GM15510 (cell line): ENCODE measurements around the gene CHADL.

Source experiments
- POLR2A ChIP-seq: IDR thresholded peaks from 3 replicates; pipeline ENCODE4 v1.6.1; 2011; ENCODE audit warnings: borderline replicate concordance; ENCODE audit not compliant: insufficient read length; ENCODE audit errors: extremely low read depth

The CHADL gene

DNA sequence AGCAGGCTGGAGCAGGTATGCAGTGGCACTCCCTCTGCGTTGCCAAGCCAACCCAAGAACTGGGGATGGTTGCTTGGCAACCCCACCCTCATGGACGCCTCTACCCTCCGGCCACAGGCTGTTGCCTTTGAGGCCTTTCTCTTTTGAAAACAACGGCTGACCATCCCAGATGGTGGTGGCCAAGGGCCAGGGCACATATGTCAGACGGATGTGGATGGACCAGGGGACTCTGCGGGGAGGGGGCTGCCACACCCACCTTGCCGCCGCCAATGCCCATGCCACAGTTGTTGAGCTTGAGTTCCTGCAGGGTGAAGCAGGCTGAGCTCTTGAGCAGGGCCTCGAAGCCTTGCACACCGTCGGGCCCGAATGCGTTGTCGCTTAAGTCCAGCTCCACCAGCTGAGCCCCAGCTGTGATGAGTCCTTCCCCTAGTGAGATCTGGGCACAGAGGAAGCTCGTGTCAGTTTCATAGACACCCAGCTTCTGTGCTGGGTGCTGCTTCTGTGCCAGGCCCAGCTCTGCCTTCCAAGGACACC lies 23.7 kb upstream of the CHADL start:
- no peak for TF ChIP-seq POLR2A

- TF ChIP-seq POLR2A, result no peak
These were observed 23.0 kb upstream of the CHADL start for GRCh38 chr22:41263704-41264103.

DNA sequence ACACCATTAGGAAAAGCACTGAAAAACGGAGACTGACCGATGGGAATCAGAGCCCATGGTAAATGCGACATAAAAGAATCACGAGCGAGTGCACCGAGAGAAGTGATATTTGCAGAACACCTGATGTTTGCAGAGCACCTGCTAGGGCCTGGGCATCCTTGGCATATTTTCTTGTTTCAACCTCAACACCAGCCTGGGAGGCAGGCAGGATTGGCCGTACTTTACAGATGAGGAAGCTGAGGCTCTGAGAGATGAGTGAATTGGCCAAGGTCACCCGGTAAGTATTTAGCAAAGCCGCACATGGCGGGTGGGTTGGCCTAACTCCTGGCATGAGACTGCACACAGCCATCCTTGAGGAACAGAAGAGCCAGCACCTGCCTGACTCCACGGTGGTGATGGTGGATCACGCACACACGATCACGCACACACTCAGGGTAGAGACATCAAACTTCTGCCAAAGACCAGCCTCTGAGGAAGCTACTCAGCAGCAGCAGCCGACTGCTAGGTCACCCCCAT lies 21.6 kb upstream of the CHADL start:
- no peak for TF ChIP-seq POLR2A

- no peak for TF ChIP-seq POLR2A
These were observed 21.0 kb upstream of the CHADL start for GRCh38 chr22:41261541-41262249.

DNA sequence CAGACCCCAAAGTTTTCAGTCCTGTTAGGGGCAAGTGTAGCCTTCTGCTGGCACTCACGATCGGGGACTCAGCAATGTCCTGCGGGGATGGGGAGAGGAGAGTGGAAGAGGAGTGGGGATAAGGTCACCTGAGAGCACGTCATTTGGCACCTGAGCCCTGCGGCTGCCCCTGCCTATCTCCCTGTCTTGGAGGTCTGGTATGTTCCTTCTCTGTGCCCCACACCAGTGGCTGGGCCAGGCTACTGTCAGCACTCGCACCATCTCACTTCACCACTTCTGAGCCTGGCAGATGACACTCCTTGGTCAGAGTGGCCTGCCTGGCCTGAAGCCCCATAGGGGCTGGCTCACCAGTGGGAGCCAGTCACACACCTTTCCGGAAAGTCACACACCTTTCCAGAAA lies 20.1 kb upstream of the CHADL start:
- no peak for TF ChIP-seq POLR2A

DNA sequence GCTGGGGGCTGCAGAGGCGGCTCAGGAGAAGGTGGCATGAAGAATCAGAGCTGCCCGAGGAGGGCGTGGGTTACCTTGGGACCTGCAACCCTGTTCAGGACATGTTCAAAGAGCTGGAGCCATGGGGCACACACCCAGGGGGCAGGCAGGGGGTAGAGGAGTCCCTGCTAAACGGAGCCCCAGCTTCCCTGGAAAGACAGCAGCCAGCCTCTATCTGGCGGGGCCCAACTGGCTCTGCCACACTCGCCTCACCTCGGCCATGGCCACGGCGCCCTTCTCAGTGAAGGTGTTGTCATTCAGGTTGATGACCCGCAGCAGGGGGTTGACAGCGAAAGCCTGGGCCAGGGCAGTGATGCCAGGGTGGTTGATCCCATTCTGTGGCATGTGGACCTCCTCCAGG lies 17.0 kb upstream of the CHADL start:
- no peak for TF ChIP-seq POLR2A

GRCh38 chr22:41256254-41257253 lies 15.8 kb upstream of the CHADL start:
- TF ChIP-seq POLR2A, result no peak

- no peak for TF ChIP-seq POLR2A
These were observed 13.5 kb upstream of the CHADL start for GRCh38 chr22:41254230-41254629.

DNA sequence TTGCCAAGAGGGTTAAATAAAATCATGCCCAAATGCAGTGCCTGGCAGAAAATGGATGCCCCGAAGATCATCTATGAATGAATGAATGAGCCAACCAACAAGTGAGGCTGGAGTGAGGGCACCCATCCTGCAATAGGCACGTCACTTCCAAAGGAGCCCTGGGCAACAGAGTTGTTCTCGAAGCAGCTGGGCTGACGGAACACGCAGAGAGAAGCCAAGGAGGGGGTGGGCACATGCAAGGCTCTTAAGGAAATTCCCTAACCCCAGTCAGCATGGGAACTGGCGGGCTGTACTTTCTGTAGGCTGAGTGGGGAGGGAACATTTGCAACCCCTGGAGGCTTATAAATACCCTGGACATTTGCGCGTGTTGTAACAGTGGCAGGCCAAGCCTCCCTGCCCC lies 11.6 kb upstream of the CHADL start:
- TF ChIP-seq POLR2A, result no peak

- no peak for TF ChIP-seq POLR2A
These were observed 9.4 kb upstream of the CHADL start for GRCh38 chr22:41250127-41250526.

DNA sequence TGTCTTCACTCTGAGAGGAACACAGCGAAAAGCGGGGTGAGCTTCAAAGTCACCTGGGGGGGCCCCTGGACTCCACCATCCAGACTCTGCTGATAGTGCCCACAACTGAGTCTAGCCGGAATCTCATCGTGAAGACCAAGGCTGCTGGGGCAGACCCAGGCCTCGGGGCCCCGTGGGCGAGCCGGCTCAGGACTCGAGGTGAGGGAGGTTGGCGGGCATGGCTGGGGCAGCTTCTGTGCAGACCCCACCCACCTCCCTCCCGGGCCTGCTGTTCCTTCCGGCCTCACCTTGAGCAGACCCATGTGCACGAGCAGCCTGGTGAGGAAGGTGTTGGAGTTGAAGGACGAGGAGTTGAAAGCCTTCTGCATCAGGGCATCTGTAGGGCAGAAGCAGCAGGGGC lies 8.7 kb upstream of the CHADL start:
- TF ChIP-seq POLR2A, result no peak

DNA sequence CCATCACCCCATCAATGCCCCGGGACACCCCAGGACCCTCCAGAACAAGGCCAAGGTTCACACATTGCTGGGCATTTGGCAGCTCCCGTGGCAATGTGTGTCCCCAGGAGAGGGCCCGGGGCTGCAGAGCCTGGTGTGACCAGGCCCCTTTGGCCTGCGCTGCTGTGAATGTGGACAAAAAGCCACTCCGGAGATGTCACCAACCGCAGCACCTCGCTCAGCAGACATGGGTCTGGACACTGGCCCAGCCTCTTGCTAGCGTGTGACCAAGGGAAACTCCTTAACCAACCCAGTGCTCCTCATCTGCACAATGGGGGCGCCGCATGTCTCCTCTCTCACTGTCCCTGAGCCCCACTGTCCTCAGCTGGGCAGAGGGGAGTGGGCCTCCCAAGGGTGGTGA lies 8.0 kb upstream of the CHADL start:
- no peak for TF ChIP-seq POLR2A

GRCh38 chr22:41248314-41248713 lies 7.6 kb upstream of the CHADL start:
- no peak for TF ChIP-seq POLR2A

DNA sequence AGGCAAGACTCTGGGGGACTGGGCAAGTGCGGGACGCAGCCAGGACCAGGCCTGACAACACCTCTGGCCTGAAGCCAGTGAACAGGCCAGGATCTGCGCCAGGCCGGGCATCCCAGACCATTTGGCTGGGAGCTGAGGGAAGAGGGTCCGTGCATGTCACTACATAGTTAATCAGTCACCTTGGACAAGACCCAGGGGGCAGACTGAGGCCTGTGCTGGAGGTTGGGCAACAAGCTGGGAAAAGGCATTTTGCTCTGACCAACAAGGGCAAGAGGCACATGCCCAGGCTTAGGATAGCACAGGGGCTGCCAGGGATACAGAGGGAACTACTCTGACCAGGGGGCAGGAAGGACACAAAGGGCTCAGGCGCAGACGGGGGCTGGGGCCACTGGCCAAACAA lies 7.0 kb upstream of the CHADL start:
- TF ChIP-seq POLR2A, result no peak

DNA sequence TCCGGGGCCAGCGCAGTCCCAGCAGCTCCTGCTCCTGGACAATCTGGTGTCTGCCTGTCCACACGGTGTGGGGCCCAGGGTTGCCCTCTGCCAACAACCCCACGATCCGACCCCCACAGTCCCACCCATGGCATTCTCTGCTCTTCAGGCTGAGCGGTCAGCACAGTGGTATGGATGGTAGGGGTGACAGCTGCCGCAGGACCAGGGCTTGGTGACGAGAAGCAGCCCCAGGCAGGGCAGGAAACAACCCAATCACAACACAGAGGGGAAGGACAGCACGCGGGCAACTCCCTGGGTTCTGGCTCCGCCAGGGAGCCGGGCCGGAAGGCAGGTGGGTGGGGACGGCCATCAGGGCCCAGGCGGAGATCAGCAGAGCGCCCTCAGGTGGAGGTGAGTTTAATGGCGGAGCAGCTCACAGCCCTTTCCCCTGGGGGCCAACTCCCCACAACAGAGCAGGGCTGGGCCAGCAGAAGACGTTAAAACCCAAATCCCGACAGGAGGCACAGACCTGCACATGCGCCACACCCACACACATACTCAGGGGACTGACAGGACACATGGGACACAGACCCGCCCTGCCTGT lies 5.3 kb upstream of the CHADL start:
- TF ChIP-seq POLR2A, result no peak
